ENCODE results near the gene ZDHHC20. TPM values are rescaled to one million over a fixed set of nuclear protein-coding genes. Genes with fewer than 3 reads are reported as not detected.

Gene ZDHHC20
- total and polyA plus RNA-seq, 2 of the 13 experiments (the other 11 are each of a cell fraction or from before 2014, with no cell fraction given): 19.9 to 59.9 TPM

- TF ChIP-seq TFDP1 (CRISPR knock-in tag; IDR thresholded peaks at IDR 0.05; ENCODE audit: borderline replicate concordance) (no peak), RBM39 (IDR thresholded peaks at IDR 0.05; ENCODE audit: low read depth, low read length, poor library complexity, severe bottlenecking) (no peak), ARNTL (CRISPR knock-in tag; IDR thresholded peaks at IDR 0.05) (no peak), ZNF691 (CRISPR knock-in tag; IDR thresholded peaks at IDR 0.05; ENCODE audit: borderline replicate concordance, low read depth) (no peak), ZMYM3 (CRISPR knock-in tag; IDR thresholded peaks at IDR 0.05) (no peak), FOXM1 (CRISPR knock-in tag; IDR thresholded peaks at IDR 0.05) (no peak), TBX3 (IDR thresholded peaks at IDR 0.05; ENCODE audit: borderline replicate concordance) (no peak)
These were observed 32.9 kb downstream of the ZDHHC20 start (continued) for GRCh38 chr13:21426238-21426637.

- Histone ChIP-seq H3K27ac (ENCODE audit: extremely low read length, insufficient read depth, low read length) (no peak overlapping the region), H3K79me2 (ENCODE audit: insufficient read depth, low read length) (peaks cover 2% of the 10 kb centered on the region), H3K9me3 (ENCODE audit: low read length) (no peaks in the 10 kb centered on the region), H3K36me3 (replicated peaks in 1 of 2; ENCODE audit: control insufficient read depth in 1 of 2, insufficient read depth in 2 of 2, low read length in 2 of 2) (peaks cover 0 to 17% of the 10 kb centered on the region in 2 experiments; a peak in 2 of 5 replicates), H3K4me3 (replicated peaks in 1 of 3; ENCODE audit: insufficient read depth in 1 of 3, low read depth in 2 of 3, low read length in 3 of 3) (no peak overlapping the region), H3K27me3 (ENCODE audit: control insufficient read depth in 1 of 2, insufficient read depth in 2 of 2, low read length in 2 of 2) (no peaks in the 10 kb centered on the region), H3K4me1 (ENCODE audit: insufficient read depth, low read length) (no peaks in the 10 kb centered on the region), H2AFZ (ENCODE audit: low read length) (no peak overlapping the region), H3K4me2 (ENCODE audit: low read depth, low read length) (no peak overlapping the region), H4K20me1 (ENCODE audit: insufficient read depth, low read length) (no peaks in the 10 kb centered on the region), H3K9ac (ENCODE audit: insufficient read depth, low read depth, low read length) (no peak overlapping the region)
- CTCF ChIA-PET (ENCODE audit: low intra/inter-chr PET ratio, low total read pairs): no interaction called here
- no TSS peak for BruUV-seq (replicated peaks)
- POLR2A ChIA-PET: no interaction called here
- in situ Hi-C loops (cut with HindIII; ENCODE audit: extremely low pct_ligation_motif_present, low pct_unique_long_range_greater_than_20kb): no loop called here
- FAIRE-seq: no peak
- no peak for DNase-seq (ENCODE audit: low spot score)
- 98% methylated on average over 3 of the region's 3 CpGs for WGBS (ENCODE audit: low lambda C conversion rate)
- ATAC-seq: no peak
- intact Hi-C loops (cut with micrococcal nuclease; ENCODE audit: unreplicated experiment): no loop called here
- TF ChIP-seq SIX4 (CRISPR knock-in tag; IDR thresholded peaks at IDR 0.05) (no peak), ZNF615 (CRISPR knock-in tag; IDR thresholded peaks at IDR 0.05; ENCODE audit: borderline replicate concordance) (no peak), HMG20B (CRISPR knock-in tag; conservative IDR thresholded peaks at IDR 0.05) (no peak), ZNF160 (CRISPR knock-in tag; IDR thresholded peaks at IDR 0.05) (no peak), ZNF20 (CRISPR knock-in tag; IDR thresholded peaks at IDR 0.05) (no peak), GPN1 (CRISPR knock-in tag; IDR thresholded peaks at IDR 0.05; ENCODE audit: borderline replicate concordance) (no peak), YEATS4 (CRISPR knock-in tag; IDR thresholded peaks at IDR 0.05; ENCODE audit: borderline replicate concordance) (no peak), ZNF570 (CRISPR knock-in tag; IDR thresholded peaks at IDR 0.05; ENCODE audit: borderline replicate concordance) (no peak), ELF4 (CRISPR knock-in tag; IDR thresholded peaks at IDR 0.05; ENCODE audit: borderline replicate concordance) (no peak), MBD4 (IDR thresholded peaks at IDR 0.05; ENCODE audit: borderline replicate concordance, low read length) (no peak), TSC22D2 (CRISPR knock-in tag; IDR thresholded peaks at IDR 0.05; ENCODE audit: borderline replicate concordance) (no peak), POGK (CRISPR knock-in tag; conservative IDR thresholded peaks at IDR 0.05) (no peak), KDM4B (CRISPR knock-in tag; IDR thresholded peaks at IDR 0.05) (no peak), PHB2 (IDR thresholded peaks at IDR 0.05; ENCODE audit: partially characterized antibody) (no peak), POGZ (CRISPR knock-in tag; IDR thresholded peaks at IDR 0.05) (no peak), CC2D1A (CRISPR knock-in tag; IDR thresholded peaks at IDR 0.05) (no peak)
These were observed 38.4 kb downstream of the ZDHHC20 start for GRCh38 chr13:21420706-21421105.
